Lower leg skin (tissue), 4 donors: ENCODE data around the gene FCMR. TPM values are rescaled to one million over a fixed set of nuclear protein-coding genes. Genes with fewer than 3 reads are reported as not detected.
A peak's percentile ranks its signal among the peaks of the same experiment; 100 is the strongest.

Experiments used
- DNase-seq, 2 donors: peaks; one replicate each; pipeline ENCODE4 v3.0.0-alpha.2; 2019; ENCODE audit warnings: low spot score in 2 of 2
- H3K4me3 ChIP-seq: fragments of 200-600 bp; sonication (generic); 2 replicates; pipeline ENCODE4 v1.5.1; 2017; ENCODE audit warnings: mild to moderate bottlenecking, low read depth; ENCODE audit not compliant: poor library complexity, severe bottlenecking
- CTCF ChIP-seq, 3 donors: fragments of 450-650 bp; IDR thresholded peaks; one replicate each; pipeline ENCODE4 v1.5.1; 2016; ENCODE audit warnings: antibody characterized with exemption in 3 of 3, mild to moderate bottlenecking in 3 of 3, moderate library complexity in 2 of 3
- POLR2A ChIP-seq, 2 donors: fragments of 450-650 bp; IDR thresholded peaks; one replicate each; pipeline ENCODE4 v1.6.1; 2016 to 2017; ENCODE audit warnings: antibody characterized with exemption in 2 of 2, mild to moderate bottlenecking in 1 of 2, moderate library complexity in 1 of 2
- WGBS, 2 donors: methylation state at CpG; one replicate each; pipeline ENCODE4 v1.1.5; 2018; 5-methylcytosine and 5-hydroxymethylcytosine counted together
- intact Hi-C: fragments of 100-400 bp; cut with DNase I; formaldehyde crosslinking; loops from one replicate; pipeline ENCODE4 v1.15.0; 2023; ENCODE audit warnings: low total_unique reads
- total RNA-seq, 4 donors: library from RNA; depleted of rRNA; stranded (reverse); fragments of >200 nt; gene quantifications; one replicate each; pipeline ENCODE4 v1.1.0, GENCODE V29; 2016

FCMR gene
- total RNA-seq, 4 donors from 2014 or later: 0.34 to 1.4 (median 1.3) TPM; not detected in 1

- no peak for TF ChIP-seq CTCF (IDR thresholded peaks at IDR 0.05)
- TF ChIP-seq POLR2A (IDR thresholded peaks at IDR 0.05): no peak
- WGBS, 2 donors: 71 to 72% methylated on average over 2 of the region's 2 CpGs
- intact Hi-C loops: no loop called here
- peak in 1 of 2 donors; percentile 28 for DNase-seq
- no peak overlapping the region for H3K4me3 ChIP-seq
Observed at GRCh38 chr1:206903687-206904086, 18.1 kb downstream of the FCMR start.

- peak in 1 of 2 donors; percentile 26 for DNase-seq
- TF ChIP-seq POLR2A (IDR thresholded peaks at IDR 0.05): no peak
- TF ChIP-seq CTCF (IDR thresholded peaks at IDR 0.05): no peak
- WGBS, 2 donors: 94 to 100% methylated on average over 1 of the region's 1 CpG
- H3K4me3 ChIP-seq: no peak overlapping the region
- intact Hi-C loops: no loop called here
Observed at GRCh38 chr1:206902702-206903101, 19.0 kb downstream of the FCMR start.

GRCh38 chr1:206901944-206902343, 19.8 kb downstream of the FCMR start:
- 86 to 91% methylated on average over 6 of the region's 6 CpGs for WGBS, 2 donors
- intact Hi-C loops: no loop called here

DNA sequence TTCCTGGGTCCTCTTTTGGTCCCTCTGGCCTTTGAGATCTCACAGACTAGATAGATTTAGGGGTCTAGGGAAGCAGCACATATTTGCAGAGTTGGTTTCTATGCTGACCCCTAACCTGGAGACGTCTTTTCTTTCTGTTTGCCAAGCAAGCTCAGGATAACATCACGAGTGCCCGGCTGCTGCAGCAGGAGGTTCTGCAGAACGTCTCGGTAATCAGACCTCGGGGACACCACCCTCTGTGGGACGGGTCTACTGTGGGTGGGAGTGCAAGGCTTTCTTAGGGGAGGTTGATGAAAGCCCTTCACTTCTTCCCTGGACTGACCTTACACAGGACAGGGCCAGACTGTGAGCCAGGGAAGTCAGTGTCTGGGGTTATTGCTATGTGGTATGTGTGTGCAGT, 21.6 kb downstream of the FCMR start:
- DNase-seq: peak in 1 of 2 donors; percentile 57
- 91 to 97% methylated on average over 7 of the region's 7 CpGs for whole genome bisulfite sequencing, 2 donors
- TF ChIP-seq CTCF (IDR thresholded peaks at IDR 0.05) (no peak), POLR2A (IDR thresholded peaks at IDR 0.05) (no peak)
- H3K4me3 ChIP-seq: no peak overlapping the region
- intact Hi-C loops: no loop called here

More at GRCh38 chr1:206901944-206902343, 19.8 kb downstream of the FCMR start:
- TF ChIP-seq POLR2A (IDR thresholded peaks at IDR 0.05) (no peak), CTCF (IDR thresholded peaks at IDR 0.05) (no peak)
- H3K4me3 ChIP-seq: no peak overlapping the region
- peak in 1 of 2 donors; percentile 56 for DNase-seq

DNA sequence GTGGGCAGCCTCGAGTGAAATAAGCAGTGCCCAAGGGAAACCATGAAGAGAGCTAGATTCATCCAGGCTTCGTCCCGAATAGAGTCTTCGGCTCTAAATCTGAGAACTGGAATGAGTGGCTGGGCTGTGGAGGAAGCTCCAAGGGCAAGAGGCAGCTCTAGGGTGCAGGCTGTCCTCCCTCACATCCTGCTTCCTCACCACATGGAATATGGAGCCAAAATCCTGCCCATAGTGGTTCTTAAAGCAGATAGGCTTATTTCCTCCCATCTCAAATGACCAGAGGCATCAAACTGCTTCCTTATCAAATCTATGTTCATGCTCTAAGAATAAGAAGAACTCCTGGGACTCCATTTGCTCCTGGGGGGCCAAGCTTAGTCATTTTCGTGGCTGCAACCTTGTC, 22.0 kb downstream of the FCMR start:
- no peak overlapping the region for H3K4me3 ChIP-seq
- 71 to 85% methylated on average over 5 of the region's 5 CpGs for WGBS, 2 donors
- intact Hi-C loops: no loop called here
- peak in 1 of 2 donors; percentile 26 for DNase-seq
- no peak for TF ChIP-seq CTCF (IDR thresholded peaks at IDR 0.05)

GRCh38 chr1:206898915-206899431, 22.8 kb downstream of the FCMR start:
- no peak for TF ChIP-seq CTCF (IDR thresholded peaks at IDR 0.05)
- no peak for TF ChIP-seq POLR2A (IDR thresholded peaks at IDR 0.05)
- H3K4me3 ChIP-seq: no peak overlapping the region
- DNase-seq: peak in 1 of 2 donors; percentile 80
- WGBS, 2 donors: 79% methylated on average over 13 of the region's 13 CpGs
- intact Hi-C loops: no loop called here
